UCSD-AML1 (cell line): ENCODE results near the gene E4F1.

Experiments used
- DNase-seq: peaks from one replicate; lab custom pipeline; 2025; ENCODE audit not compliant: unreplicated experiment; lab: John Stamatoyannopoulos, UW

Gene E4F1

GRCh38 chr16:2270588-2271470 lies 47.4 kb downstream of the E4F1 start:
- DNase-seq, result no peak

DNA sequence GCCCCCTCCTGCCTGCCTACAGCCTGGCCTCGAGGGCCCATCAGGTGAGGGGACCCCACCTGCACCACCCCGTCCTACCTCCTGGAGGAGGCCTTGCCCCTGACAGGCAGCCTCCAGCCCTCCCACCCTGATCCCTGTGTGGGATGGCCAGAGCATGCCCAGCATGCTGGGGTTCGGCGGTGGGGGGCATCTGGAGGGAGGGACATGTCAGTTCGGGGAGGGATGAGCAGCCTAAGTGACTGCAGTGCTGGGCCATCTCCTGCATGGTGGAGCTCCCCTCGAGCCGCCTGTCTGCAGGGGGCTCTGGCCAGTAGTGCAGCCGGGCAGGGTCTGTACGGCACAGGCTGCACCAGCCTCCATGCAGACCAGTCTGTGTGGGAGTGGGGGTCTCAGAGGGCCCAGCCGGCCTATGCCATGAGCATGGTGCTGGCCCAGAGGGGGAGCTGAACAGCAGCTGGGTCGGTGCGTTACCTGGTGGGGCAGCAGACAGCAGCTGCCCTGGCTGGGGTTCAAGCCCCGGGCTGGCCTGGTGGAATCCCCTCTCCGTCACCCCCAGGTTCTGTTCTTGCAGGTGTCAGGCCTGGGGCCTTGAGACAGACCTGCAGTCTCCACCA lies 48.6 kb downstream of the E4F1 start:
- no peak for DNase-seq

DNA sequence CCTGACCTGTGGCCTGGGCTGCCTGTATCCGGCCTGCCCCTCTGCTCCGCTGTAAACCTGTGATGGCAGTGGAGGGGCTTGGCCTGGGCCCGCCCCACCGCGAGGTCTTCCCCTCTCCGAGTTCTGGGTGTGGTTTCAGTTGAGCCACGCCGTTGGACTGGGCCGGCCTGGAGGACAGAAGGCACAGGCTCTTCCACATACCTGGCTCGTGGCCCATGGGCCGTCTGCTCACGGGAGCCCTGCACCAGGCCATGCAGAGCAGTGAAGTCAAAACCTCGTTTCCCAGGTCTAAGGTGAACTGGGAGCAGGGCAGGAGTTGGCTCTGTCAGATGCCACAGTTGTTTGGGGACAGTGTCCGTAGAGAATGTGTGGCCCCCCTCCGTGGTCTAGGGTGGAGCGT lies 50.1 kb downstream of the E4F1 start:
- no peak for DNase-seq

DNA sequence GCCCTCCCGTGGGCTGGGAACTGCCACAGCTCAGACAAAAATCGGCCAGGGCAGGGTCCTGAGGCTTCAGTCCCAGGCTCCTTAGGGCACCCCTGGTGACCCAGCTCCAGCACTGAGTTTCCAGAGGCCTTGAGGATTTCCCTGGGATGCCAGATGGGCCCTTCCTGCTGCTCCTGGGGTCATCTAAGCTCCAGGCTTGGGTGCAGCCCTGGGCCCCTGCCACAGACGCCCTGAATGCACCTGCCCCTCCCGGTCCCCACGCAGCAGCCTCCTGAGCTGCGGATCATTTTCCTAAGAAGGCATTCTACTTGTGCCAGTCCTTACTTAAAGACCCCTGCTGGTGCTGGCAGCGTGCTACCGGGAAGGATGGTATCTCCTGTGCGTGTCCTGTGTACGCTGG lies 50.5 kb downstream of the E4F1 start:
- no peak for DNase-seq

- DNase-seq, result no peak
These were observed 52.3 kb downstream of the E4F1 start for GRCh38 chr16:2275476-2276367.

DNA sequence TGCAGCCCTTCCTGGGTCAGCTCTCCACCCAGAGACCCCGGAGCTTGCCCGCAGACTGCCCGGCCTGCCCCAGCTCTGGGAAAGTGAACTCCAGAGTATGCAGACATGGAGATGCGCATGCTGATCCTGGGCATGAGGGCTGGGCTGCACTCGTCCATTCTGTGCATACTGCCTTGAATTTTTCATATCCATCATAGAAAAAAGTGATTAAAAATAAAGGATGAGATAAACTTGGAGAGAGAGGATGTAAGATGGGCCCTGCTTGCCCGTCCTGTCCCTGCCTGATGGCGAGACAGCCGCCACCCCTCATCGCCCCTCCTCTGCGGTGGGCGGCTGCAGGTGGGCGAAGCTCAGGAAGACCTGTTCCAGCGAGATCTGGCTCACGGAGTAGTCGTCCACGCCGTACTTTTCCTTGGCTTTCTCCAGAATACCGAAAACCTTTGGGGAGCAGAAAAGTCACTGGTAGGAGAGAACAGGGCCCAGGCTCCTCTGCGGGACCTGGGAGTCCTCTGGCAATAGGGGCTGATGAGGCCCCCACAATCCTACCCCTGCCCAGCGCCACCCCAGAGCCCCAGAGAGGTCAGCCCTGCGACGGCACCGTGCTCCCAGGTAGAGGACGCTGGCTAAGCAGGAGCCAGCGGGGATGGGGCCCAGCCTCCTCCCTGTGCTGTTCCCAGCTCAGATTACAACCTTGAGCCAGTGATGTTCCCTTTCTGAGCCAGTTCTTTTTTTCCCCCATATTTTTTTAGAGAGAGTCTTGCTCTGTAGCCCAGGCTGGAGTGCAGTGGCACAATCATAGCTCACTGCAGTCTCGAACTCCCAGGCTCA lies 53.2 kb downstream of the E4F1 start:
- DNase-seq, result no peak

DNA sequence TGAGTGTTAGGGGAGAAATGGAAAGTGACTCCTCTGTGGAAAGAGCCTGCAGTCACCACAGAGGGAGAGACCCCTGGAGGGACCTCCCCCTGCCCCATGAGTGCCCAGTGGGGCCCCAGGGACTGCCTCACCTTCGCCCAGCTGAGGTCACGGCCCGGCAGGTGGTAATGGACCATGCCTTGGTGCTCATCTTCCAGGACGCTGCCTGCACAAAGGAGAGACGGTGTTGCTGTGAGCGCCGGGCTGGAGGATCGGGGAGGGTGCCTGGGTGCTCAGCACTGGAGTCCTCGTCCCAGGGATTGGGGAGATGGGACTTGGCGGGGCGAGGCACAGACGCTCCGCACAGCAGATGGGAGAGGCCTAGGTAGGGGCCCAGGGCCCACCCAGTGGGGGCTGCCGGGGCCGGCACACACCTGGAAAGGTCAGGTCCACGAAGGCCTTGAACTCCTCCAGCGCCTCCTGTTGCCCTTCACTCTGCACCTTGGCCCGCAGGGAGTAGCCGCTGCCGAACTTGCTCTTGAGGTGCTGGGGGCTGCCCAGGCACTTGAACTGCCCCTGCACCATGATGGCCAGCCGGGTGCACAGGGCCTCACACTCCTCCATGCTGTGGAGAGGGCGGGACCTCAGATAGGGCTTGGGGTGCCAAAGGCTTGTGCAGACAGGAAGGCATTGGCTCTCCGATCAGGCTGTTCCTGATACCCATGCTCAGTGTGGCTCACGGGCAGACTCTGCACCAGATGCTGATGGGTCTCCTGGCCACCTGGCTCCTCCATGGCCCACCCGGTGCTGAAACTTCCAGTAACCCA lies 54.3 kb downstream of the E4F1 start:
- DNase-seq, result no peak

- DNase-seq, result no peak
These were observed 54.8 kb downstream of the E4F1 start for GRCh38 chr16:2278272-2278608.

- DNase-seq, result no peak
These were observed 55.8 kb downstream of the E4F1 start for GRCh38 chr16:2278956-2279800.

DNA sequence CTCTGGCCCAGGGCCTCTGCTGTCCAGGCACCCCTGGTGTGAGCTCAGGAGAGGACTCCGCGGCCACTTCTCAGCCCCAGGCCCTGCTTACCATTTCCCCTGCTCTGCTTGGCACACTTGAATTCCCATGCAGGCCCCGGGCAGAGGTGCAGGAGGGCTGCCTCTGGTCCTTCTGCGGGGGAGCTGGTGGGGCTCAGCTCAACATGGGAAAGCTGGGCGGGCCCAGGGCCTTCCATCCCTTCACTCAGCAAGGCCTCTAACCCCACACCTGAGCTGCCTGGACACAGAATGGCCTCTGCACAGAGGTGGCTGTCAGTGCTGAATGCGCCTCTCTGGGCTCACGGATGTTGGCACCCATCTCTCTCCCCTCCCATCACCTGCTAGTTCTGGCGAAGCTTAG lies 57.1 kb downstream of the E4F1 start:
- no peak for DNase-seq

DNA sequence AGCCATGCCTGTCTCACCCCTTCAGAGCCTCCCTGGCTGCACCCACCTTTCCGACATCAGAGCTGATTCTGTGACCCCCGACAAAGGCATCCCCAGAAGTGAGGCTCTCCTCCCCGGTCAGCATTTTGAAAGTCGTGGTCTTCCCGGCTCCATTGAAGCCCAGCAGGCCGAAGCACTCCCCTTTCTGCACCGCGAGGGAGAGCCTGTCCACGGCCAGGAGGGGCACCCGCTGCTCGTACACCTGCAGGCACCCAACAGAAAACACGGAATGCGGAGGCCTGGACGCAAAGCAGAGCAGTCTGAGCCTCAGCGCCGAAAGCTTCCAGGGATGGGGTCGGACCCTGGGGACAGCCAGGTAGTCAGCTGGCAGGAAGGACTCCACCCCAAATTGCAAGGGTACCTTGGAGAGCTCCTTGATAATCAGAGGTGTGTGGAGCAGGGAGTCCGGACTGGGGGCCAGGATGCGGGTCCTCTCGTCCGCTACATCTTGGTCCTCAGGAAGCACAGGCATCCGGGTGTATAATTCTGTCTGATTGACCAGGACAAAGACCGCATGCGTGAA lies 57.7 kb downstream of the E4F1 start:
- no peak for DNase-seq

- DNase-seq, result no peak
These were observed 58.9 kb downstream of the E4F1 start for GRCh38 chr16:2282262-2282661.

DNA sequence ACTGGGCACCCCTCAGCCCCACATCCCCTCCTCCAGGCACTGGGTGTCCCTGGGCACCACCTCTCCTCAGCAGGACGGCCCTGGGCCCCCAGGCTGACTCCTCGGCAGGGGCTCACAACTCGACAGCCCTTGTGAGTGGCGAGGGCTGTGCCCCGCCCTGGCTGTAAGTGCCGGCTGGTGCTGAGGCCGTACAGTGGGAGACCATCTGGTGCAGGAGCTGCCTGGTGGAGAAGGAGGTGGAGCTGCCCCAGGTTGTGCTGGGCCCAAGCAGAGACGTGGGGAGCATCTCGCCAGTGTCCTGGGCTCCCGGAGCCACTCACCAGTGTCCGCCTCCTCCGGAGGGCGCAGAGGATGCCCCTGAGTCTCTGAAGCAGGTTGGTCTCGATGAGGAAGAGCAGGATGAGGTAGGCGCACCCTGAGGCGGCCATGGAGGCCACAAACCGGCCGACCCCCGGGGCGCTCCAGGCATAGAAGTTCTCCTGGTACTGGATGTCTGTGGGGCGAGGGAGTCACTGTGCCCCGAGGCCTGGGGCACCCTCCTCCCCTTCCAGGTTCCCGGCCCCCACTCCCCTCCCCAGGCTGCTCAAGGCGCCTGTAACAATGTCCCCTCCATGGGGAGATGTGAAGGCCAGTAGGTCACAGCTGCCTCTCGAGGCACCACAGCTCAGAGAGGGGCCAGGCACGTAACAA lies 59.6 kb downstream of the E4F1 start:
- DNase-seq, result no peak

DNA sequence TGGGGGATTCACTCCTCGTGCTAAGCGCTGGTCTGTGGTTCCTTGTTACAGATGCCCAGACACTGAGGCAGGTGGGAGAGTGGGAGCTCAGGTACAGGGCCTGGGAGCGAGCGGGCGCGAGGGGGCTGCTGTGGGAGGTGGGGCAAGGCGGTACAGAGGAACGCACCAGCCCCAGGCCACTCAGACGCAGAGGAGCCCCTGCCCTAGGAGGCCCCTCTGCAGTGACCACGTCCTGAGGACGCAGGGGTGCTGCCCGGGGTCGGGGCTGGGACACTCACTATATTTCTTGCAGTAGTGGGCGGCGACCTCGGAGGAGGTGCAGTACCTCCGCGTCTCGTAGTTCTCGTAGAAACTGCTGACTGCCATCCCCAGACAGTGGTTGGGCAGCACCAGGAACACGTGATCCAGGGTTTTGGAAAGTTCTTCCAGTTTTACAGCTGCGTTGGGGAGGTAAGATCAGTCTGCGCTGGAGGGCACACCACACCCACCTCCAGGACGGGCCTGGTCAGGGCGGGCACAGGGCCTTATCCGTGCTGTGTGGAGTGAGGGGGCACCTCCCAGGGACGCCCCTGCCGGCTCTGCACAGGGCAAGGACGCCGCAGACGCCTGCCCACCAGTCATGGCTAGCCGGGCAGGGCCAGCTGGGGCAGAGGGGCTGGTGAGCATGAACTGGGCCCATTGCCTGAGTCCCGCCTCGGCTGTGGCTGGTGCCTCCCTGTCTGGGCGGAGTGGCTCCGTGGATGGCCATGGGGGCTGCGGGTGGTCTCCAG lies 60.8 kb downstream of the E4F1 start:
- no peak for DNase-seq

GRCh38 chr16:2284797-2285576 lies 61.6 kb downstream of the E4F1 start:
- no peak for DNase-seq
